ENCODE data around the gene FHIP1A.

FHIP1A gene

DNA sequence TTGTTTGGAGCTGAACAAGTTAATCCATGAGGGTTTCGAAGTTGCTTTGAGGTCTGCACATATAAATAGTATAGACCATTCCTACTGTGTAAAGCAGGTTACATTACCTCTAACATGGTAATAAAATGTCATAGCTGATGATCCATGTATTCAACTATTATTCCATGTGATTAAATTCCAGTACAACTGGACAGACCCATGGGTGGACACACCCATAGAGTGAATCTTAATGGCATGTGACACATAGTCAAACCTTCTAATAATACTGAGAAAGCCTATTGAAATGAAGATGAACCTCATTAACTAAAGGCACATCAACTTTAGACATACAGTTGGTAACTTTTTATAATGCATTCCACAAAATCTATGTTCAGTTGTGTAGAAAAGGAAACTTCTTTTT is 28.5 kb downstream of the FHIP1A start:
- no peak for TF ChIP-seq GABPA (IDR thresholded peaks at IDR 0.05; ENCODE audit: low read depth)
- TF ChIP-seq POLR2AphosphoS5 (IDR thresholded peaks at IDR 0.05; ENCODE audit: low read depth) = no peak
- TF ChIP-seq, protein P1, sequence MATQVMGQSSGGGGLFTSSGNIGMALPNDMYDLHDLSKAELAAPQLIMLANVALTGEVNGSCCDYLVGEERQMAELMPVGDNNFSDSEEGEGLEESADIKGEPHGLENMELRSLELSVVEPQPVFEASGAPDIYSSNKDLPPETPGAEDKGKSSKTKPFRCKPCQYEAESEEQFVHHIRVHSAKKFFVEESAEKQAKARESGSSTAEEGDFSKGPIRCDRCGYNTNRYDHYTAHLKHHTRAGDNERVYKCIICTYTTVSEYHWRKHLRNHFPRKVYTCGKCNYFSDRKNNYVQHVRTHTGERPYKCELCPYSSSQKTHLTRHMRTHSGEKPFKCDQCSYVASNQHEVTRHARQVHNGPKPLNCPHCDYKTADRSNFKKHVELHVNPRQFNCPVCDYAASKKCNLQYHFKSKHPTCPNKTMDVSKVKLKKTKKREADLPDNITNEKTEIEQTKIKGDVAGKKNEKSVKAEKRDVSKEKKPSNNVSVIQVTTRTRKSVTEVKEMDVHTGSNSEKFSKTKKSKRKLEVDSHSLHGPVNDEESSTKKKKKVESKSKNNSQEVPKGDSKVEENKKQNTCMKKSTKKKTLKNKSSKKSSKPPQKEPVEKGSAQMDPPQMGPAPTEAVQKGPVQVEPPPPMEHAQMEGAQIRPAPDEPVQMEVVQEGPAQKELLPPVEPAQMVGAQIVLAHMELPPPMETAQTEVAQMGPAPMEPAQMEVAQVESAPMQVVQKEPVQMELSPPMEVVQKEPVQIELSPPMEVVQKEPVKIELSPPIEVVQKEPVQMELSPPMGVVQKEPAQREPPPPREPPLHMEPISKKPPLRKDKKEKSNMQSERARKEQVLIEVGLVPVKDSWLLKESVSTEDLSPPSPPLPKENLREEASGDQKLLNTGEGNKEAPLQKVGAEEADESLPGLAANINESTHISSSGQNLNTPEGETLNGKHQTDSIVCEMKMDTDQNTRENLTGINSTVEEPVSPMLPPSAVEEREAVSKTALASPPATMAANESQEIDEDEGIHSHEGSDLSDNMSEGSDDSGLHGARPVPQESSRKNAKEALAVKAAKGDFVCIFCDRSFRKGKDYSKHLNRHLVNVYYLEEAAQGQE (IDR thresholded peaks at IDR 0.05; ENCODE audit: insufficient replicate concordance, low read depth) = no peak
- TF ChIP-seq, protein P2, sequence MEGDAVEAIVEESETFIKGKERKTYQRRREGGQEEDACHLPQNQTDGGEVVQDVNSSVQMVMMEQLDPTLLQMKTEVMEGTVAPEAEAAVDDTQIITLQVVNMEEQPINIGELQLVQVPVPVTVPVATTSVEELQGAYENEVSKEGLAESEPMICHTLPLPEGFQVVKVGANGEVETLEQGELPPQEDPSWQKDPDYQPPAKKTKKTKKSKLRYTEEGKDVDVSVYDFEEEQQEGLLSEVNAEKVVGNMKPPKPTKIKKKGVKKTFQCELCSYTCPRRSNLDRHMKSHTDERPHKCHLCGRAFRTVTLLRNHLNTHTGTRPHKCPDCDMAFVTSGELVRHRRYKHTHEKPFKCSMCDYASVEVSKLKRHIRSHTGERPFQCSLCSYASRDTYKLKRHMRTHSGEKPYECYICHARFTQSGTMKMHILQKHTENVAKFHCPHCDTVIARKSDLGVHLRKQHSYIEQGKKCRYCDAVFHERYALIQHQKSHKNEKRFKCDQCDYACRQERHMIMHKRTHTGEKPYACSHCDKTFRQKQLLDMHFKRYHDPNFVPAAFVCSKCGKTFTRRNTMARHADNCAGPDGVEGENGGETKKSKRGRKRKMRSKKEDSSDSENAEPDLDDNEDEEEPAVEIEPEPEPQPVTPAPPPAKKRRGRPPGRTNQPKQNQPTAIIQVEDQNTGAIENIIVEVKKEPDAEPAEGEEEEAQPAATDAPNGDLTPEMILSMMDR (IDR thresholded peaks at IDR 0.05; ENCODE audit: insufficient read depth, low read length) = no peak
- no peak for TF ChIP-seq SPI1 (IDR thresholded peaks at IDR 0.05; ENCODE audit: borderline replicate concordance, low read depth)
- Histone ChIP-seq H3K27me3 (ENCODE audit: insufficient read depth, poor library complexity, severe bottlenecking) (no peaks in the 10 kb centered on the region), H3K27ac (replicated peaks) (no peak overlapping the region), H3K4me3 (replicated peaks; ENCODE audit: insufficient read depth, low read length) (no peak overlapping the region)
- no peak for DNase-seq (ENCODE audit: low read depth in 1 of 2, low spot score in 1 of 2)

DNA sequence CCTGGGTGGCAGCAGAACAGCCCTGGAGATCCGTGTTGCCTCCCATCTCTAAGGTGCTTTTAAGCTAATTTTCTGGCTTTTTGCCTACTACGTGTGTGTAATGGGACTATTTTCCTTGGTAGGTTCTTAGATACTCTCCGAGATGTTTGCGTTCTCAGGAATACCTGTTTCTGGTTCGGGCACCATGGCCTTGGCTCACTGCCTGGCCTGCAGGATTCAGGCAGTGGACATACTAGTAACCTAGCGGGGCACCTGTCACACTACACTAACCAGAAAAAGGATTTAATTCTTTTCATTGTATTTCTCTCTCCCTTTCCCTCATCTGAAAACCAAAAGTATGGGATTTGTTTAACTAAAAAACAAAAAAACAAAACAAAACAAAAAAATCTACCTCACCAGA is 29.2 kb downstream of the FHIP1A start:
- H3K27me3 ChIP-seq (ENCODE audit: insufficient read depth, poor library complexity, severe bottlenecking) = no peaks in the 10 kb centered on the region
- no peak for TF ChIP-seq SPI1 (IDR thresholded peaks at IDR 0.05; ENCODE audit: borderline replicate concordance, low read depth)
- no peak for TF ChIP-seq POLR2AphosphoS5 (IDR thresholded peaks at IDR 0.05; ENCODE audit: low read depth)
- no peak for TF ChIP-seq GABPA (IDR thresholded peaks at IDR 0.05; ENCODE audit: low read depth)
- TF ChIP-seq, protein P1 (IDR thresholded peaks at IDR 0.05; ENCODE audit: insufficient replicate concordance, low read depth) = no peak
- TF ChIP-seq, protein P2 (IDR thresholded peaks at IDR 0.05; ENCODE audit: insufficient read depth, low read length) = no peak
- H3K4me3 ChIP-seq (replicated peaks; ENCODE audit: insufficient read depth, low read length) = no peak overlapping the region
- no peak for DNase-seq (ENCODE audit: low read depth in 1 of 2, low spot score in 1 of 2)
- no peak overlapping the region for H3K27ac ChIP-seq (replicated peaks)

DNA sequence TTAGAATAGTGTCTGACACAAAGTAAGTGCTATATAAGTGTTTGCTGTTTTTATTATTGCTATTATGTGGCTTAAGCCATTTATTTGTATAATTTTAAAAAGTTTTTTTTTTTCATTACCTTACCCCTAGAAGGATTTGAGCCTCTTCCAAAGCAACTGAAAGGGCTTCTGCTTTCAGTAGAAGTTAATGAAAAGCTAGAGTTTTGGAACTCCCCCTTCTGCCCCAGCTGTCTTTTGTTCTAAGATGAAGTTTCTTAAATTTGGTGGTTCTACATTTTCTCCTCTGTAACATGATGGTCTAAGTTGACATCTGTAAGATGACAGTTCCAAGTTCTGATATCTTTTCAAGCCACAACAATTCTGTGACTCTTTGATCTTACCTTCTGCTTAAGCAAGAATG is 30.3 kb downstream of the FHIP1A start:
- H3K27me3 ChIP-seq (ENCODE audit: insufficient read depth, poor library complexity, severe bottlenecking) = no peaks in the 10 kb centered on the region
- no peak overlapping the region for H3K27ac ChIP-seq (replicated peaks)
- DNase-seq (ENCODE audit: low read depth in 1 of 2, low spot score in 1 of 2) = no peak
- TF ChIP-seq, protein P2 (IDR thresholded peaks at IDR 0.05; ENCODE audit: insufficient read depth, low read length) = no peak
- no peak for TF ChIP-seq GABPA (IDR thresholded peaks at IDR 0.05; ENCODE audit: low read depth)
- no peak overlapping the region for H3K4me3 ChIP-seq (replicated peaks; ENCODE audit: insufficient read depth, low read length)

DNA sequence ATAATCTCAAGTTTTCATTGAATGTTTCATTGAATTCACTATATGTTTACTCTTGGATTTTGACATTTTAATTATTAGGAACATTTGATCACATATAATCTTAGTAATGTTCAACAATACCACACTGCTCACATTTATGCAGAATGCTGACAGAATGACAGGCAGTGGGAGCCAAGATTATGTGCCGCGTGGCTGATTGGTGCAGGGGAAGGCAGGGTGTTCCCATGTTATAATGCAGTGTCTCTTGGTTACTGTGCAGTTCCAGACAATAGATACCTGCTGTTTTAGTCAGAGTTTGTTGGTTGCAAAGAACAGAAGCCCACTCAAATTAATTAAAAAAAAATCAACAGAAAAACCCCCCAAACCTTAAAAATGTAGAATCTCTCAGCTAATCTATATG is 33.0 kb downstream of the FHIP1A start:
- TF ChIP-seq, protein P2 (IDR thresholded peaks at IDR 0.05; ENCODE audit: insufficient read depth, low read length) = no peak
- TF ChIP-seq, protein P1 (IDR thresholded peaks at IDR 0.05; ENCODE audit: insufficient replicate concordance, low read depth) = no peak
- TF ChIP-seq GABPA (IDR thresholded peaks at IDR 0.05; ENCODE audit: low read depth) (no peak), POLR2AphosphoS5 (IDR thresholded peaks at IDR 0.05; ENCODE audit: low read depth) (no peak), SPI1 (IDR thresholded peaks at IDR 0.05; ENCODE audit: borderline replicate concordance, low read depth) (no peak)
- H3K27me3 ChIP-seq (ENCODE audit: insufficient read depth, poor library complexity, severe bottlenecking) = no peaks in the 10 kb centered on the region
- H3K4me3 ChIP-seq (replicated peaks; ENCODE audit: insufficient read depth, low read length) = no peak overlapping the region
- no peak overlapping the region for H3K27ac ChIP-seq (replicated peaks)
- DNase-seq (ENCODE audit: low read depth in 1 of 2, low spot score in 1 of 2) = no peak

Data from HL-60 (cell line).